ENCODE measurements around the gene TEX9.

TEX9 gene

DNA sequence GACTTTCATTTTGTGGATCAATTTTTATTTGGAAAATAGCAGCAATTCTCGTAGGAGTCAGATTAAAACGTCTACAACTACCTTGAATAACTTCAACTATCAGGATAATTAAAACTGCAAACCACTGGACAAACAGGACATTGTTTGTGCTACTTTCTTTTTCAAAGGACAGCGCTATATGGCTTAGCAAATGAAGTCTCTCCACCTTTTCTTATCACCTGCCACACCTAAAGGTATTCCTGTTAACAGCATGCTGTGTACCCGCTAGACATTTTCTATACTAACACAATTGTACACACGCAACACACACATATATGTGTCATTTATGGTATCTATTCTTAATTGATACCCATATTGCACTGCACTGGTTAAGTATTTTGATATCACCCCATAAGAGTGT, 80.5 kb downstream of the TEX9 start:
- no peak for DNase-seq (ENCODE audit: low read depth)

DNA sequence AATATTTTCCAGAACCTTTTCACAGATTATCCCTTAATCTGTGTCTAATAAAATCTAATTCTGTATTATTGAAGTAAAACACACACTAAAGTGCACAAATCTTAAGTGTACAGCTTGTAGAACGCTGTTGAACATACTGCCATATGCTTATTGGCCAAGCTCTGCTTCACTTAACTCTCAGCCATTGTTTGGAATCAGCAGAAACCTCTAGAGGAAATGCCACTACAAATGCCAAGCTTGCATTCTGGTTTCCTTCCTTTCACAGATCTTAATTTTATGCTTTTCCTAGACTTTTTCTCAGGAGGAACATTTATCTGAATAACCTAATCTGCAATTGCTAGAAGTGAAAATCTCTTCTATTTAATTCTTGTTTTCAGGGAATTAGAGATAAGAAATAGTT, 89.6 kb downstream of the TEX9 start:
- no peak for DNase-seq (ENCODE audit: low read depth)

DNA sequence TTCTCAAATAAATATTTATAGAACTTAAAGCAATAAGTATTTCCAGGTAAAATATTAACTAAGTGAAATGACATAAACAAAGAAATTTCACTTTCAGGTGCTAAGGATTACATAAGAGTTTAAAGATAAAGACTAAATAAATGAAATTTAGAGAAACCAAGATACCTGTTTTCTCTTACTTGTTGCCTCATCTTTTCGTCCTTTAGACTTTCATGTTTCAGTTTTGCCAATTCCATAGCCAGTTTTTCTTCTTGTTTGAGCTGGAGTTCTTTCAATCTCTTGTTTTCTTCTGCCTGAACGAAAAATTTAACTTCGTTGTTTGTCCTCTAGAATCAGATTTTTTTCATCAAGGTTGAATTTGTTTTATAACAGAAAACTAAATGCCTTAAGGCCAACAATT, 91.0 kb downstream of the TEX9 start:
- DNase-seq (ENCODE audit: low read depth) = no peak

- DNase-seq (ENCODE audit: low read depth) = no peak
Observed at GRCh38 chr15:56459096-56459495, 93.9 kb downstream of the TEX9 start.

GRCh38 chr15:56460071-56460470, 94.8 kb downstream of the TEX9 start:
- DNase-seq (ENCODE audit: low read depth) = no peak

DNA sequence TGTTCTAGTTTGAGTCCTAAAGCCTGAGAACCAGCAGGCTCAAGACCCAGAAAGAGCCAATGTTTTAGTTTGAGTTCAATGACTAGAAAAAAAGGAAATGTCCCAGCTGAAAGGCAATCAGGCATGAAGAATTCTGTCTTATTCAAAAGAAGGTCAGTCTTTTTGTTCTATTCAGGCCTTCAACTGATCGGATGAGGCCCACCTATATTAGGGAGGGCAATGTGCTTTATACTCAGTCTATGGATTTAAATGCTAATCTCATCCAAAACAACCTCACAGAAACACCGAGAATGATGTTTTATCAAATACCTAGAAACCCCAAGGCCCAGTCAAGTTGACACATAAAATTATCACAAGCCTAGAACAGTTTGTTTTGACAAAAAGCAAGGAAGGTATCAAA, 95.7 kb downstream of the TEX9 start:
- DNase-seq (ENCODE audit: low read depth) = no peak

- peak; percentile 9 for DNase-seq (ENCODE audit: low read depth)
Observed at GRCh38 chr15:56464893-56465520, 99.8 kb downstream of the TEX9 start, which contains the start of gene MNS1. Gene MNS1, minus strand, starts transcription at chr15:56465137. Its CDS starts 165 bp downstream, at chr15:56464972.

DNA sequence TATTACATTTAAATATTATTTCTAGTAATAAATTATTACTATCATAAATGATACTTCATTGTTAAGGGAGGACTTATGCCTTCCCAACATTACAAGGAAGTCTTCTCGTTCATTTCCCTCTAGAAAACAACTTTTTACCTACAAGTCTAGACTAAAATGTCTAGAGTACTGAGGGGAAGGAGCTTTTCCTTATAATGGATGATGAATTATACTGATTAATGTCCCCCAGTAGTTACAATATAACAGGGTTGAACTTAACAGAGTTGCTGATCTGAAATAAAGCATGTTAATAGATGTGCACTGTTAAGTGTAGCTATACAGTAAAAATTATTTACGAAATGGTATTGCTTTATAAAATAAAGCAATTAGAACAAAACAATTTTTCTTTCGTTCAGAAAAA, 102.4 kb downstream of the TEX9 start:
- DNase-seq (ENCODE audit: low read depth) = no peak

GRCh38 chr15:56468401-56468800, 103.2 kb downstream of the TEX9 start:
- DNase-seq (ENCODE audit: low read depth) = no peak

DNA sequence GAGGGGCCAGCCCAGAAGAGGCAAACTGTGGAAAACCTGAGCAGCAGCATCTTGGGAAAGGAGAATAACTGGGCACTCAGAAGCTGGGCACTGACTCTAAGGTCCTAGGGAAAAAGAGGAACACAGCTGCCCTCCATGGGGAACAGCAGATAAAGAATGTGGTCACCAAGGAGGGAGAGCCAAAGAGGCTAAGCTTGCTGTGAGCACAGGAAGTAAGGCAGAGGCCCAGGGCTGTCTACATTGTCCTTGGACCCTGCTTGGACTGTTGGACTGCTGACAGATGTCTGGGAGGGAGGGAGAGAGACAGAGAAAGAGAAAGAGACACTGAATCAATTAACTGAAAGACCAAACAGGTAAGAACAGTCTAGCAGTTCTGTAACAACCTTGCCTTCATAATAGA, 104.3 kb downstream of the TEX9 start:
- no peak for DNase-seq (ENCODE audit: low read depth)

- DNase-seq (ENCODE audit: low read depth) = no peak
Observed at GRCh38 chr15:56471440-56472069, 106.3 kb downstream of the TEX9 start.

- no peak for DNase-seq (ENCODE audit: low read depth)
Observed at GRCh38 chr15:56472278-56472677, 107.1 kb downstream of the TEX9 start.

DNA sequence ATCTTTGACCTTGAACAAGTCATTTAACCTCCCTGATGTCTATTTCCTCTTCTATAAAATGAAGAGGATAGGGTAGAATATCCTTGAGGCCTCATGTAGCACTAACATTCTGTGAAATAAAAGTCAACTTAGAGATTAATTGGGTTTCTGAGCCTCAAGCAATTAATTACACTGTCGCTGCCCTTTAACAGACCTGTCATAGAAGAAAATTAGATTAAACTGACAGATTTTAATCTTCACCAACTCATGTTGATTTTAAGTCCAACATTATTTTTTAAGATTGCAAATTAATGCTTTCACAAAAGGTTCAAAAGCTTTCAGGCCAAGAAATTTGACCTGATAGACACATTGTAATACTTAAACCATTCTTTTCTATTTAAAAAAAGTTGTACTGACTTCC, 107.8 kb downstream of the TEX9 start:
- no peak for DNase-seq (ENCODE audit: low read depth)

- DNase-seq (ENCODE audit: low read depth) = no peak
Observed at GRCh38 chr15:56475351-56475750, 110.1 kb downstream of the TEX9 start.
